HEK293 (cell line): ENCODE measurements around the gene DNAJB8.

Experiments
- CTCF ChIP-seq: fragments of 450-650 bp; formaldehyde crosslinking; IDR thresholded peaks from 2 replicates; pipeline ENCODE4 v1.5.1; 2016; ENCODE audit warnings: missing biosample characterization, missing genetic modification characterization
- SETDB1 ChIP-seq: IDR thresholded peaks from one replicate; pipeline ENCODE4 v1.6.1; 2017; ENCODE audit warnings: mild to moderate bottlenecking, low read length, moderate library complexity, mixed read lengths; ENCODE audit not compliant: insufficient read length
- ZNF560 ChIP-seq: fragments of 450-650 bp; formaldehyde crosslinking; IDR thresholded peaks from 2 replicates; pipeline ENCODE4 v1.5.1; 2017; ENCODE audit warnings: missing biosample characterization, missing genetic modification characterization, borderline replicate concordance
- ZNF561 ChIP-seq: fragments of 450-650 bp; IDR thresholded peaks from 2 replicates; pipeline ENCODE4 v1.5.1; 2018; ENCODE audit warnings: missing biosample characterization, missing genetic modification characterization, borderline replicate concordance
- ZNF624 ChIP-seq: fragments of 450-650 bp; formaldehyde crosslinking; IDR thresholded peaks from 2 replicates; pipeline ENCODE4 v1.5.1; 2017; ENCODE audit warnings: missing biosample characterization, missing genetic modification characterization
- ZNF629 ChIP-seq: fragments of 450-650 bp; formaldehyde crosslinking; IDR thresholded peaks from 2 replicates; pipeline ENCODE4 v1.5.1; 2017; ENCODE audit warnings: missing biosample characterization, missing genetic modification characterization
- TF ChIP-seq, protein P1 (sequence below): fragments of 450-650 bp; formaldehyde crosslinking; IDR thresholded peaks from 2 replicates; pipeline ENCODE4 v1.5.1; 2016; ENCODE audit warnings: missing biosample characterization, missing genetic modification characterization
- TF ChIP-seq, protein P2 (sequence below): fragments of 450-650 bp; formaldehyde crosslinking; IDR thresholded peaks from 2 replicates; pipeline ENCODE4 v1.5.1; 2016; ENCODE audit warnings: missing biosample characterization, missing genetic modification characterization, borderline replicate concordance

- no peak for TF ChIP-seq CTCF
- no peak for TF ChIP-seq SETDB1
- TF ChIP-seq, protein P1, sequence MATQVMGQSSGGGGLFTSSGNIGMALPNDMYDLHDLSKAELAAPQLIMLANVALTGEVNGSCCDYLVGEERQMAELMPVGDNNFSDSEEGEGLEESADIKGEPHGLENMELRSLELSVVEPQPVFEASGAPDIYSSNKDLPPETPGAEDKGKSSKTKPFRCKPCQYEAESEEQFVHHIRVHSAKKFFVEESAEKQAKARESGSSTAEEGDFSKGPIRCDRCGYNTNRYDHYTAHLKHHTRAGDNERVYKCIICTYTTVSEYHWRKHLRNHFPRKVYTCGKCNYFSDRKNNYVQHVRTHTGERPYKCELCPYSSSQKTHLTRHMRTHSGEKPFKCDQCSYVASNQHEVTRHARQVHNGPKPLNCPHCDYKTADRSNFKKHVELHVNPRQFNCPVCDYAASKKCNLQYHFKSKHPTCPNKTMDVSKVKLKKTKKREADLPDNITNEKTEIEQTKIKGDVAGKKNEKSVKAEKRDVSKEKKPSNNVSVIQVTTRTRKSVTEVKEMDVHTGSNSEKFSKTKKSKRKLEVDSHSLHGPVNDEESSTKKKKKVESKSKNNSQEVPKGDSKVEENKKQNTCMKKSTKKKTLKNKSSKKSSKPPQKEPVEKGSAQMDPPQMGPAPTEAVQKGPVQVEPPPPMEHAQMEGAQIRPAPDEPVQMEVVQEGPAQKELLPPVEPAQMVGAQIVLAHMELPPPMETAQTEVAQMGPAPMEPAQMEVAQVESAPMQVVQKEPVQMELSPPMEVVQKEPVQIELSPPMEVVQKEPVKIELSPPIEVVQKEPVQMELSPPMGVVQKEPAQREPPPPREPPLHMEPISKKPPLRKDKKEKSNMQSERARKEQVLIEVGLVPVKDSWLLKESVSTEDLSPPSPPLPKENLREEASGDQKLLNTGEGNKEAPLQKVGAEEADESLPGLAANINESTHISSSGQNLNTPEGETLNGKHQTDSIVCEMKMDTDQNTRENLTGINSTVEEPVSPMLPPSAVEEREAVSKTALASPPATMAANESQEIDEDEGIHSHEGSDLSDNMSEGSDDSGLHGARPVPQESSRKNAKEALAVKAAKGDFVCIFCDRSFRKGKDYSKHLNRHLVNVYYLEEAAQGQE: no peak
- no peak for TF ChIP-seq ZNF560 (tag by site-specific recombination)
- TF ChIP-seq ZNF561 (tag by site-specific recombination): no peak
- no peak for TF ChIP-seq ZNF624 (tag by site-specific recombination)
- TF ChIP-seq ZNF629 (tag by site-specific recombination): no peak
- TF ChIP-seq, protein P2, sequence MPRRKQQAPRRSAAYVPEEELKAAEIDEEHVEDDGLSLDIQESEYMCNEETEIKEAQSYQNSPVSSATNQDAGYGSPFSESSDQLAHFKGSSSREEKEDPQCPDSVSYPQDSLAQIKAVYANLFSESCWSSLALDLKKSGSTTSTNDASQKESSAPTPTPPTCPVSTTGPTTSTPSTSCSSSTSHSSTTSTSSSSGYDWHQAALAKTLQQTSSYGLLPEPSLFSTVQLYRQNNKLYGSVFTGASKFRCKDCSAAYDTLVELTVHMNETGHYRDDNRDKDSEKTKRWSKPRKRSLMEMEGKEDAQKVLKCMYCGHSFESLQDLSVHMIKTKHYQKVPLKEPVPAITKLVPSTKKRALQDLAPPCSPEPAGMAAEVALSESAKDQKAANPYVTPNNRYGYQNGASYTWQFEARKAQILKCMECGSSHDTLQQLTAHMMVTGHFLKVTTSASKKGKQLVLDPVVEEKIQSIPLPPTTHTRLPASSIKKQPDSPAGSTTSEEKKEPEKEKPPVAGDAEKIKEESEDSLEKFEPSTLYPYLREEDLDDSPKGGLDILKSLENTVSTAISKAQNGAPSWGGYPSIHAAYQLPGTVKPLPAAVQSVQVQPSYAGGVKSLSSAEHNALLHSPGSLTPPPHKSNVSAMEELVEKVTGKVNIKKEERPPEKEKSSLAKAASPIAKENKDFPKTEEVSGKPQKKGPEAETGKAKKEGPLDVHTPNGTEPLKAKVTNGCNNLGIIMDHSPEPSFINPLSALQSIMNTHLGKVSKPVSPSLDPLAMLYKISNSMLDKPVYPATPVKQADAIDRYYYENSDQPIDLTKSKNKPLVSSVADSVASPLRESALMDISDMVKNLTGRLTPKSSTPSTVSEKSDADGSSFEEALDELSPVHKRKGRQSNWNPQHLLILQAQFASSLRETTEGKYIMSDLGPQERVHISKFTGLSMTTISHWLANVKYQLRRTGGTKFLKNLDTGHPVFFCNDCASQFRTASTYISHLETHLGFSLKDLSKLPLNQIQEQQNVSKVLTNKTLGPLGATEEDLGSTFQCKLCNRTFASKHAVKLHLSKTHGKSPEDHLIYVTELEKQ (tag by site-specific recombination): no peak
Observed at GRCh38 chr3:128458746-128459460, 7.8 kb downstream of the DNAJB8 start.
